Activated CD8-positive, alpha-beta memory T cell treated with anti-CD3 and anti-CD28 coated beads for 24 hours (primary cell): ENCODE measurements around the gene TCERG1.
A peak's percentile ranks its signal among the peaks of the same experiment; 100 is the strongest.

Experiments
- DNase-seq: peaks from one replicate; pipeline ENCODE4 v3.0.0-alpha.2; 2020

Gene TCERG1

GRCh38 chr5:146446861-146447733 lies at the start of gene TCERG1:
Gene TCERG1 (plus strand): TSS chr5:146447333. CDS start chr5:146447350, 17 bp downstream.
- DNase-seq: peak; percentile 96

GRCh38 chr5:146398826-146399225 lies 48.3 kb upstream of the TCERG1 start:
- no peak for DNase-seq

GRCh38 chr5:146399481-146399880 lies 47.7 kb upstream of the TCERG1 start:
- DNase-seq: no peak

DNA sequence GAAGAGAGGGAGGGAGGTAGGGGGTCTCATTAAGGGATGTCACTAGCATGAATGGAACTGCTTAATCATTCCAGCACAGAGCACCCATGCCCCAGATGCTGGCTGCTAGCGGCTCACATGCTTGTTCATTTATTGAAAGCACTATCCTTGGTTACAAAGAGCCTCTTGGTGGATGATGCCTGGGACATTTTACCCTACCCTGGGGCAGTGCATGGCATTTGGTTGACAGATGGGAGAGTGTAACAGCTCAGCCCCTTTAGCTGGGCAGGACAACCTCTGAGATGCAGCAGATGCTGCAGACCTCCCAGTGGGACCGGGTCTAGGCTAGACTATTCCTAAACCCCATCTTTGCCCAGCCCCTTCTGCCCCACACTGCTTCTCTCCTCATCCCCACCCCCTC lies 46.9 kb upstream of the TCERG1 start:
- DNase-seq: no peak

DNA sequence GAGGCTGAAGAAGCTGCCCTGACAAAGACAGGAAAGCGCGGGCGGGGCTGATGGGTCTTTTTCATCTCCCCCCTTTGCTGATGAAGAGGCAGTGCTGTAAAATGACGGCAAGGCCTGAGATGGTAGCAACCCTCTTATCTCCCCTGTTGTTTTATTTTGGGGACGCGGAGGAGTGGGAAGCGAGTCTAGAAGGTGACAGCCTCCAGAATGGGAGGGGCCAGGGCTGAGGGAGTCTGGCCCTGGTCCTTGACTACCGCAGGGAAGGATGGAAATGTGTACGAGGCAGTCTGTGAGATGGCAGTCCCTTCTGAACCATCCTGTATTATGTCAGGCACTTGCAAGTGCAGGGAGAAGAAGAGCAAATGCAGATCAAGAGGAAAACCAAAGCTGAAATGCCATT lies 46.1 kb upstream of the TCERG1 start:
- DNase-seq: no peak

DNA sequence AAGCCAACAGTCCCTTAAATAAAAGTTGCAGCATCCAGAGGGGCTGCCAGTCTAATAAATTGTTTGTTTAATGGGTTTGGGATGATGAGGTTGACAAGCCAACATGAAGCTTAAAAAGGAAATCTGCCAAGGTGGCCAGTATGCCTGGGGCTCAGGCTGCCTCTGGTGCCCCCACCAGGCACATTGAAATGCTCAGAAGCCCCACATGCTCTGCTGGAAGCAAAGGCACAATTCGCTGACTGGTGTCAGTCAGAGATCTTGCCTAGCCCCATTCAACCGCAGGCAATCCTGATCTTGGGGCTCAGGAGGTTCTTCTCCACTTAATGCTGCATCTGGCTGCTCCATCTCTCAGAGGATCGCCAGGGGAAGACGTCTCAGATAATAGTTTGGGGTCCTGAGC lies 44.2 kb upstream of the TCERG1 start:
- no peak for DNase-seq

DNA sequence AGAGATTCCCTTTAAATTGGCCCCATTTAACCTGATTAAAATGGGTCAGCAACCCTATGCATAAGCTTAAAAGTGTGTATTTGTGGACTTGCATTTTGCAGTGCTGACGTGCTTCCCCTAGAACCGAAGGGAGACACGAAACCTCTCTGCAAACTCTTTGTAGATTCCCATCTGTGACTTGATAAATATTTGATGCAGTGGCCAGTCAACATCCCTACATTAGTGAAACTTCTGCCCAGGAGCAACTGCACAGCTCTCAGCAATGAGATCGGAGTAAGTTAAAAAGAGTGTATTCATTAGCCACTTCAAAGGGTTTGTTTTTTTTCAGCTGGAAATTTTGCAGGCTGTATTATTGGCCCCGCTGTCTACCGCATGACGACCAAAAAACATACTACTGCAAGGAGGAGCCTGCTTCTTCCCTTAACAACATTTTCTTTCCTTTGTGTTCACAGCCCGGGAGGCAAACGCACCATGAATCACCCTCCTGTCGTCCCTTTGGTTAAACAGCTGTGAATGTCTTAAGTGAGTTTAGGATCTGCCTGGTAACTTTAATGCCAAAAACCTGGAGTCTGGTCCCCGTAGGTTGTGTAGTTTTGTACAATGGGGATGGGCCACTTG lies 38.0 kb upstream of the TCERG1 start:
- no peak for DNase-seq

GRCh38 chr5:146410272-146410671 lies 36.9 kb upstream of the TCERG1 start:
- DNase-seq: no peak

GRCh38 chr5:146419696-146420095 lies 27.4 kb upstream of the TCERG1 start:
- no peak for DNase-seq

GRCh38 chr5:146425023-146425422 lies 22.1 kb upstream of the TCERG1 start:
- DNase-seq: no peak

DNA sequence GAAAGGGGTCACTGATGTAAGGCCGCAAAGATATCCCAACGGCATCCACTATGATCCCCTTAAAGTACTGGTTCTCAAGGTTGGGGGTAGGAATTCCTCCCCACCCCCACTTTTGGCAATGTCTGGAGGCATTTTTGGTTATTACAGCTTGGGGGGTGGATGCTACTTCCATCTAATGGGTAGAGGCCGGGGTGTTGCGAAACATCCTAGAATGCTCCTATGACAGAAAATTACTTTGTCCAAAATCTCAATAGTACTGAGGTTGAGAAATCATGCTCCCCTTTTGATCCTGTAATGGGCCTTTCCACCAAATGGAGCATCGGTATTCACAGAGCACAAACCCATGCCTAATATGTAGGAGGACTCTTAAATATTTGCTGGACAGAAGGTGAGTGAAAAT lies 20.8 kb upstream of the TCERG1 start:
- DNase-seq: no peak

GRCh38 chr5:146426853-146427618 lies 20.1 kb upstream of the TCERG1 start:
- DNase-seq: no peak

- DNase-seq: no peak
These were observed 19.5 kb upstream of the TCERG1 start for GRCh38 chr5:146427619-146427997.

DNA sequence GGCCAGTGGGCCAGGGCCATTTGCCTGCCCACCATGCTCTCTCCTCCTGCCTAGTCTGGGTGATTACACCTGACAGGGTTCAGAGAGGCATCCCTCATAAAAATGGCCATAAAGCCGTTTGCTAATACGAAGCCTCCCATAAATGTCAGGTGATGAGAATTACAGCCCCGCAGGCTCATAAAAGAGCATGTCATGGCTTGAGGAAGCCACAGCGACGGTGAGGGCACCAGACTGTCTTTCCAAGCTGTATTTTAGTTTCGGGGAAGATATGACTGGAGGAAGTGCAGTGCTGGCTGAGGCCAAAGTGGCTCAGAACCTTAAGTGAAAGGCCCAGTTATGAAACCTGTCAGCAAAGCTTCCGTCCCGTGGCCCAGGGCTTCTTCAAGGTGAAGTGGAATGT lies 18.5 kb upstream of the TCERG1 start:
- DNase-seq: no peak

DNA sequence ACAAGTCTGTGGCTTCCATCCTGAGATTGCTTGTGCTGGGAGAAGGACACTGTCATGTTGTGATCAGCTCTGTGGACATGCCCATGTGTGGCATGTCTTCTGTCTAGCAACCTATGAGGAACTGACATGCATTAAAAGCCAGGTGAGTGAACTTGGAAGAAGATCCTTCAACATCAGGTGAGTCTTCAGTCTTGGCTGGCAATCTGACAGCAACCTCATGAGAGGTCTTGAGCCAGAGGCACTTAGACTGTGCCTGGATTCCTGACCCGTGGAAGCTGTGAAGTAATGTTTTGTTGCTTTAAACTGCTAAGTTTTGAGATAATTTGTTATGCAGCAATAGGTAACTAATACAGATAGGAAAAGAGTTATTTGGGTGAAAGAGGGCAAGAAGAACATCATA lies 6.8 kb upstream of the TCERG1 start:
- no peak for DNase-seq

DNA sequence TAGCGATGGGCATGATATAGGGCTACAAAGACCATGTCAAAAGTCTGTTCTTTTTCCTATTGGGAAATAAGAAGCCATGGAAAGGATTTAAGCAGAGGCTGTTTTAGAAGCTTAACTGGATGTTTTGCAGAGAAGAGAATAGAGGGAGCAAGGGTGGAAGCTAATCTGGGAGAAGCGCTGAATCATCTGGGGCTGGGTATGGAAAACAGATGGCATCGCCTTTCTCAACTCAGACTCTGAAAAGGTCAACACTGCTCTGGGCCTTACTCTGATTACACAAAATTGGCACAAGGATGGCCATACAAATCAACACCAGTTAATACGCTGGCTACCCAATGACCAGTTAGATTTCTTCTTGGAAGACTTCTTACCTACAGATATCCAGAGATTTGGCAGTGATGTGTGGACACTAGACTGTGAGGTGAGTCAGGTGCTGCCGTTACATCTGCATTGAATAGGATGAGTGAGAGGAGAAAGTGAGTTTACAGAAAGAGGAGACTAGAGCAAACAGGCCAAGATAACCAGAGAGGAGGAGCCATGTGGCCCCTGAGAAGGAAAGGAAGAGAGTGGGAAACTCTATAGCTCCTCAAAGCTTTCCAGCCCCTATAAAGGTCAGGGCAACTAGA lies 6.2 kb upstream of the TCERG1 start:
- no peak for DNase-seq

DNA sequence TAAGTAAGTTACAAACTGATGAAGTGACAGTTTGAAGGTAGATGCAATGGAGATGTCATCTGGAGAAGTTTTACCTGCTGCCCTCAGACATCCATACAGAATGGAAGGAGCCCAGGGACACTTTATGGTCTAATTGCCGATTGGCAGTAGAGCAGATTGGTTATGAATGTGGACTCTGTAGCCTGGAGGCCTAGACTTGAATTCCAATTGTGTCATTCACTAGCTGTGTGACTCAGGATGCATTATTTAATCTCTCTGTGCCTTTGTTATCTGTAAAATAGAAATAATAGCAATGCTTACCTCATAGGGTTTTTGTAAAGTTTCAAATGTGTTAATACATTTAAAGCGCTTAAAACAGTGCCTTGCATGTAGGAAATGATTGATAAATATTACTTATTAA lies 5.2 kb upstream of the TCERG1 start:
- no peak for DNase-seq

DNA sequence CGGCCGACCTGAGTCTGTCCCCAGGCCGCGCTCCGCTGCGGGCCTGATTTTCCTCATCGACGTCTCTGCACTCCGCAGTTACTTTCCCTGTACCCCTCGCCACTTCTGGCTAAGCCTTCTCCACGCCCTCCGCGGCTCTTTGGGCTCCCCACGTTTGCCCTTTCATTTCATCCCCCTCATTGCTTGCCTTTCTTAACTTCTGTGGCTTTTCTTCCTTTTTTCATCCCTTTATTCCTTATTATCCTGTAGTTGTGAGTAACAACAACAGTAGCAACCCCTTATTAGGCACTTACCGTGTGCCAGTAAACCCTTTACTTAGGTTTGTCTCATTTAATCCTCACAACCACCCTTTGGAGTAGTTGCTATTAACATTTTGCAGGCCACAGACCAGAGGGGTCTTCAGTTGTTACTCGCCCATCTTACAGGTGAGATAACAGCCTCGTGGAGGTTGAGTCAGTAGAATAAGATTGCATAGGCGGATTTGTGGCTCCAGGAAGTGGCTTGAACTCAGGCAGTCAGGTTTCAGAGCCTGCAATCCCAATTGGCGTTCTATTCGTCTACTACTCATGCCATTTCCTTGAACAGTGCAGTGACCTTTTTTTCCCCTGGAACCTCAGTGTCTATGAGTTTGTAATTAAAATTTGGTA lies 724 bp downstream of the TCERG1 start:
- DNase-seq: peak; percentile 67

- DNase-seq: no peak
These were observed 1.8 kb downstream of the TCERG1 start for GRCh38 chr5:146448783-146449519.

DNA sequence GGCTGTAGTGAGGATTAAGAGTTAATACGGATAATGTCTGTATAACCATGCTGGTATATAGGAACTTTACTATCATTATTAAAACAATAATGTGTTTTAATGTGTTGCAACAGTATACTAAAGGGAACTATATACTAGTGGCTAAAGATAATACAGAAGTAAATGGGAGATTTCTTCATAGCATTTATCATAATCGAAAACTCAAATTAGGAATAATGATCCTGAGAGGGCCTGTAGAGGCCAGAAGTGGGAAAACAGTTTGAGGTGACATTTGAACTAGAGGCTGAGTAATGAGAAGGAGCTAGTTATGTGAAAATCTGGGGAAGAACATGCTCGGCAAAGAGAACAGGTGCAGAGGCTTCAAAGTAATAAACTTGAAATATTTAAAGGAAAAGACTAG lies 2.9 kb downstream of the TCERG1 start:
- DNase-seq: no peak

DNA sequence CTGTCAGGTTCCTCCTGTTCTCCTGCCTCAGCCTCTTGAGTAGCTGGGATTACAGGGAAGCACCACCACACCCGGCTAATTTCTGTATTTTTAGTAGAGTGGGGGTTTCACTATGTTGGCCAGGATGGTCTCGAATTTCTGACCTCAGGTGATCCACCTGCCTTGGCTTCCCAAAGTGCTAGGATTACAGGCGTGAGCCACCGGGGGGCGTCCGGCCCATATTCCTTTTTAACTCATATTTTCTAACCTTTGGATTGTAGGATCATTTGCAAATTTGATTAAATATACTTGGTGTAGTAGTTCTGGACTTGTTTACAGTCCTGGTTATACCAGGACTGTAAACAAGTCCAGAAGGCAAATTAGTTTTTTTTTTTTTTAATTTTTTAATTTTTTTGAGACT lies 4.3 kb downstream of the TCERG1 start:
- no peak for DNase-seq

GRCh38 chr5:146457431-146457830 lies 10.3 kb downstream of the TCERG1 start:
- no peak for DNase-seq
